HEK293 (cell line): ENCODE measurements around the gene FOXO3.

Experiments used
- CTCF ChIA-PET: fragments of 350-600 bp; formaldehyde crosslinking; extraction: SDS; loops from one replicate; lab custom pipeline; 2021; ENCODE audit warnings: antibody characterized with exemption; lab: Yijun Ruan, JAX
- POLR2A ChIA-PET: fragments of 300-600 bp; formaldehyde crosslinking; extraction: SDS; loops from one replicate; lab custom pipeline; 2020; ENCODE audit warnings: antibody characterized with exemption, inconsistent platforms; lab: Yijun Ruan, JAX
- H3K27ac ChIP-seq: fragments of 200-500 bp; sonication (Bioruptor generic); 2 replicates; pipeline ENCODE4 v1.5.1; 2014; ENCODE audit warnings: low read depth, low read length, control low read depth, inconsistent platforms; ENCODE audit errors: extremely low read depth
- H3K36me3 ChIP-seq, 2 experiments: fragments of 200-500 bp in 1 of 2; sonication (Bioruptor generic) in 1 of 2; 1 replicate in 1 of 2; 2 replicates in 1 of 2; pipeline ENCODE4 v1.5.1; 2014 to 2017; ENCODE audit warnings: inconsistent platforms in 2 of 2, low read length in 2 of 2; ENCODE audit not compliant: control insufficient read depth in 2 of 2, insufficient read depth in 1 of 2
- H3K4me1 ChIP-seq: fragments of 200-500 bp; sonication (Bioruptor generic); 2 replicates; pipeline ENCODE4 v1.5.1; 2014; ENCODE audit warnings: mild to moderate bottlenecking, low read length, inconsistent platforms; ENCODE audit not compliant: control insufficient read depth, insufficient read depth
- H3K4me3 ChIP-seq: 2 replicates; pipeline ENCODE4 v1.5.1; 2011; ENCODE audit warnings: low read depth, mild to moderate bottlenecking, control low read depth, low read length, moderate library complexity
- H3K9me3 ChIP-seq: fragments of 200-500 bp; sonication (Bioruptor generic); 2 replicates; pipeline ENCODE4 v1.5.1; 2014; ENCODE audit warnings: low read depth, low read length, inconsistent platforms; ENCODE audit not compliant: control insufficient read depth, insufficient read depth
- FEZF1 ChIP-seq: fragments of 450-650 bp; formaldehyde crosslinking; IDR thresholded peaks from 2 replicates; pipeline ENCODE4 v1.5.1; 2016; ENCODE audit warnings: missing biosample characterization, missing genetic modification characterization
- GLIS1 ChIP-seq: fragments of 450-650 bp; formaldehyde crosslinking; IDR thresholded peaks from 2 replicates; pipeline ENCODE4 v1.5.1; 2016; ENCODE audit warnings: missing biosample characterization, missing genetic modification characterization
- RBAK ChIP-seq: fragments of 450-650 bp; formaldehyde crosslinking; IDR thresholded peaks from 2 replicates; pipeline ENCODE4 v1.5.1; 2016; ENCODE audit warnings: missing biosample characterization, missing genetic modification characterization
- TSHZ1 ChIP-seq: fragments of 450-650 bp; formaldehyde crosslinking; IDR thresholded peaks from 2 replicates; pipeline ENCODE4 v1.5.1; 2016; ENCODE audit warnings: missing biosample characterization, missing genetic modification characterization, borderline replicate concordance
- ZBTB10 ChIP-seq: fragments of 450-650 bp; formaldehyde crosslinking; IDR thresholded peaks from 2 replicates; pipeline ENCODE4 v1.5.1; 2016; ENCODE audit warnings: missing biosample characterization, missing genetic modification characterization
- ZIC2 ChIP-seq: fragments of 450-650 bp; formaldehyde crosslinking; IDR thresholded peaks from 2 replicates; pipeline ENCODE4 v1.5.1; 2016; ENCODE audit warnings: missing biosample characterization, missing genetic modification characterization
- ZNF133 ChIP-seq: fragments of 450-650 bp; formaldehyde crosslinking; IDR thresholded peaks from 2 replicates; pipeline ENCODE4 v1.5.1; 2016; ENCODE audit warnings: missing biosample characterization, missing genetic modification characterization
- ZNF23 ChIP-seq: fragments of 450-650 bp; formaldehyde crosslinking; IDR thresholded peaks from 2 replicates; pipeline ENCODE4 v1.5.1; 2016; ENCODE audit warnings: missing biosample characterization, missing genetic modification characterization, borderline replicate concordance
- ZNF248 ChIP-seq: fragments of 450-650 bp; formaldehyde crosslinking; IDR thresholded peaks from 2 replicates; pipeline ENCODE4 v1.5.1; 2017; ENCODE audit warnings: missing biosample characterization, missing genetic modification characterization
- ZNF423 ChIP-seq: fragments of 450-650 bp; formaldehyde crosslinking; IDR thresholded peaks from 2 replicates; pipeline ENCODE4 v1.5.1; 2016; ENCODE audit warnings: missing biosample characterization, missing genetic modification characterization
- ZNF48 ChIP-seq: fragments of 450-650 bp; formaldehyde crosslinking; IDR thresholded peaks from 2 replicates; pipeline ENCODE4 v1.5.1; 2016; ENCODE audit warnings: missing biosample characterization, missing genetic modification characterization
- ZNF530 ChIP-seq: fragments of 450-650 bp; formaldehyde crosslinking; IDR thresholded peaks from 2 replicates; pipeline ENCODE4 v1.5.1; 2016; ENCODE audit warnings: low read depth, missing biosample characterization, missing genetic modification characterization
- ZNF629 ChIP-seq: fragments of 450-650 bp; formaldehyde crosslinking; IDR thresholded peaks from 2 replicates; pipeline ENCODE4 v1.5.1; 2017; ENCODE audit warnings: missing biosample characterization, missing genetic modification characterization
- ZNF701 ChIP-seq: fragments of 450-650 bp; formaldehyde crosslinking; IDR thresholded peaks from 2 replicates; pipeline ENCODE4 v1.5.1; 2016; ENCODE audit warnings: missing biosample characterization, missing genetic modification characterization
- ZNF747 ChIP-seq: fragments of 450-650 bp; formaldehyde crosslinking; IDR thresholded peaks from 2 replicates; pipeline ENCODE4 v1.5.1; 2016; ENCODE audit warnings: missing biosample characterization, missing genetic modification characterization
- ZNF777 ChIP-seq: fragments of 450-650 bp; formaldehyde crosslinking; IDR thresholded peaks from 2 replicates; pipeline ENCODE4 v1.5.1; 2017; ENCODE audit warnings: missing biosample characterization, missing genetic modification characterization, borderline replicate concordance
- ZSCAN30 ChIP-seq: fragments of 450-650 bp; IDR thresholded peaks from 2 replicates; pipeline ENCODE4 v1.5.1; 2018; ENCODE audit warnings: missing biosample characterization, mild to moderate bottlenecking, missing genetic modification characterization, moderate library complexity
- TF ChIP-seq, protein P1 (sequence below): fragments of 450-650 bp; formaldehyde crosslinking; IDR thresholded peaks from 2 replicates; pipeline ENCODE4 v1.5.1; 2017; ENCODE audit warnings: missing biosample characterization, missing genetic modification characterization
- TF ChIP-seq, protein P2 (sequence below): fragments of 450-650 bp; formaldehyde crosslinking; IDR thresholded peaks from 2 replicates; pipeline ENCODE4 v1.5.1; 2016; ENCODE audit warnings: missing biosample characterization, missing genetic modification characterization
- TF ChIP-seq, protein P3 (sequence below): fragments of 450-650 bp; formaldehyde crosslinking; IDR thresholded peaks from 2 replicates; pipeline ENCODE4 v1.5.1; 2016; ENCODE audit warnings: missing biosample characterization, missing genetic modification characterization
- TF ChIP-seq, protein P4 (sequence below): fragments of 450-650 bp; IDR thresholded peaks from 2 replicates; pipeline ENCODE4 v1.5.1; 2018; ENCODE audit warnings: missing biosample characterization, missing genetic modification characterization

The FOXO3 gene

DNA sequence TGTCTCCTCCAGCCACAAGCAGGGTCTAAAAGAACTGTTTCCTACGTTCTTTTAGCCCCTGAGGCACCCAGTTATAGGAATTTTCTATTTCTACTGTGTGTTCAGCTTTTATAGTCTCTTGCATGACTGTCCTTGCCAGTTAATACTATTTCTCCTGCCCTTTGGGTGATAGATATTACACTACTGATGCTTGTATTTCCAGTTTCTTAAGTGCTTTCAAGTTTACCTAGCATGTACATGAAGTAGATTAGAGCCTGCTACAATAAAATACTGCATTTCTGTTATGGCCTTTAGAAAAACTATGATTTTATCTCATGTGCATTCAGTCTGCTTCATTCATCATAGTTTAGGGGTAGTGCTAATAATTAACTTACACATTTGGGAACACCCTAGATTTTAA is 89.6 kb downstream of the FOXO3 start (continued):
- TF ChIP-seq, protein P1, sequence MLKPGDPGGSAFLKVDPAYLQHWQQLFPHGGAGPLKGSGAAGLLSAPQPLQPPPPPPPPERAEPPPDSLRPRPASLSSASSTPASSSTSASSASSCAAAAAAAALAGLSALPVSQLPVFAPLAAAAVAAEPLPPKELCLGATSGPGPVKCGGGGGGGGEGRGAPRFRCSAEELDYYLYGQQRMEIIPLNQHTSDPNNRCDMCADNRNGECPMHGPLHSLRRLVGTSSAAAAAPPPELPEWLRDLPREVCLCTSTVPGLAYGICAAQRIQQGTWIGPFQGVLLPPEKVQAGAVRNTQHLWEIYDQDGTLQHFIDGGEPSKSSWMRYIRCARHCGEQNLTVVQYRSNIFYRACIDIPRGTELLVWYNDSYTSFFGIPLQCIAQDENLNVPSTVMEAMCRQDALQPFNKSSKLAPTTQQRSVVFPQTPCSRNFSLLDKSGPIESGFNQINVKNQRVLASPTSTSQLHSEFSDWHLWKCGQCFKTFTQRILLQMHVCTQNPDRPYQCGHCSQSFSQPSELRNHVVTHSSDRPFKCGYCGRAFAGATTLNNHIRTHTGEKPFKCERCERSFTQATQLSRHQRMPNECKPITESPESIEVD (tag by site-specific recombination): peak; percentile 78
- no peak for TF ChIP-seq RBAK (tag by site-specific recombination)

DNA sequence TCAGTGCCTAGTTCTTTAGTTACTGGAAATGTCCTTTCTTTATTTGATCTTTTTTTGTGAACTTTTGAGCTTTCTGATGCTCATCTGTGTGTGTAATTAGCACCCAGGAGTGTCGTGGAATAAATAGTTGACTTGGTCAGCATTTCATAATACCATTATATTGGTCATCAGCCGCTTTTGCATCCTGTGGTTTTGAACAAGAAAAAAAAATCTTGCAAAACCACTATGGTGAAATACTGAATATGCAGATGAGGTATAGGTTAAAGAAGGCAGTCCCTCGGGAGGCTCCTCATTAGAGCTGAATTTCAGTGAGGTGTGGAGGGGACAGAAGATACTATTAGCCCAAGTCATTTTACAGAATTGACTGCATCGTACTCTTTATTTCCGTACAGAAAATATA is 90.1 kb downstream of the FOXO3 start:
- no peaks in the 10 kb centered on the region for H3K9me3 ChIP-seq
- CTCF ChIA-PET: interaction anchor here (0.7 kb wide), 1 partner anchor 64 kb away, joined by 3 read pairs; no protein-coding TSS in a partner anchor
- H3K4me3 ChIP-seq: no peak overlapping the region
- H3K27ac ChIP-seq: no peak overlapping the region
- H3K36me3 ChIP-seq: peaks cover 0 to 11% of the 10 kb centered on the region in 2 experiments; a peak in 1 of 3 replicates
- TF ChIP-seq ZNF48 (tag by site-specific recombination): no peak
- no peak for TF ChIP-seq ZNF23
- no peak for TF ChIP-seq GLIS1 (tag by site-specific recombination)
- no peak for TF ChIP-seq ZNF747 (tag by site-specific recombination)
- no peak for TF ChIP-seq ZIC2 (tag by site-specific recombination)
- TF ChIP-seq, protein P2, sequence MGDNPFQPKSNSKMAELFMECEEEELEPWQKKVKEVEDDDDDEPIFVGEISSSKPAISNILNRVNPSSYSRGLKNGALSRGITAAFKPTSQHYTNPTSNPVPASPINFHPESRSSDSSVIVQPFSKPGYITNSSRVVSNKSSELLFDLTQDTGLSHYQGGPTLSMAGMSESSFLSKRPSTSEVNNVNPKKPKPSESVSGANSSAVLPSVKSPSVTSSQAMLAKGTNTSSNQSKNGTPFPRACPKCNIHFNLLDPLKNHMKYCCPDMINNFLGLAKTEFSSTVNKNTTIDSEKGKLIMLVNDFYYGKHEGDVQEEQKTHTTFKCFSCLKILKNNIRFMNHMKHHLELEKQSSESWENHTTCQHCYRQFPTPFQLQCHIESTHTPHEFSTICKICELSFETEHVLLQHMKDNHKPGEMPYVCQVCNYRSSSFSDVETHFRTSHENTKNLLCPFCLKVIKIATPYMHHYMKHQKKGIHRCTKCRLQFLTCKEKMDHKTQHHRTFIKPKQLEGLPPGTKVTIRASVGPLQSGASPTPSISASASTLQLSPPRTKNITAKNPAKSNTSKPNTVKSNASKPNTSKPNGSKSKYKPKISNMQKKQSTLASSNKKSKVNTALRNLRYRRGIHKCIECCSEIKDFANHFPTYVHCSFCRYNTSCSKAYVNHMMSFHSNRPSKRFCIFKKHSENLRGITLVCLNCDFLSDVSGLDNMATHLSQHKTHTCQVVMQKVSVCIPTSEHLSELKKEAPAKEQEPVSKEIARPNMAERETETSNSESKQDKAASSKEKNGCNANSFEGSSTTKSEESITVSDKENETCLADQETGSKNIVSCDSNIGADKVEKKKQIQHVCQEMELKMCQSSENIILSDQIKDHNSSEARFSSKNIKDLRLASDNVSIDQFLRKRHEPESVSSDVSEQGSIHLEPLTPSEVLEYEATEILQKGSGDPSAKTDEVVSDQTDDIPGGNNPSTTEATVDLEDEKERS: no peak
- no peak for TF ChIP-seq FEZF1 (tag by site-specific recombination)
- TF ChIP-seq ZNF248: no peak
- TF ChIP-seq, protein P3, sequence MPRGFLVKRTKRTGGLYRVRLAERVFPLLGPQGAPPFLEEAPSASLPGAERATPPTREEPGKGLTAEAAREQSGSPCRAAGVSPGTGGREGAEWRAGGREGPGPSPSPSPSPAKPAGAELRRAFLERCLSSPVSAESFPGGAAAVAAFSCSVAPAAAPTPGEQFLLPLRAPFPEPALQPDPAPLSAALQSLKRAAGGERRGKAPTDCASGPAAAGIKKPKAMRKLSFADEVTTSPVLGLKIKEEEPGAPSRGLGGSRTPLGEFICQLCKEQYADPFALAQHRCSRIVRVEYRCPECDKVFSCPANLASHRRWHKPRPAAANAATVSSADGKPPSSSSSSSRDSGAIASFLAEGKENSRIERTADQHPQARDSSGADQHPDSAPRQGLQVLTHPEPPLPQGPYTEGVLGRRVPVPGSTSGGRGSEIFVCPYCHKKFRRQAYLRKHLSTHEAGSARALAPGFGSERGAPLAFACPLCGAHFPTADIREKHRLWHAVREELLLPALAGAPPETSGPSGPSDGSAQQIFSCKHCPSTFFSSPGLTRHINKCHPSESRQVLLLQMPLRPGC: no peak
- no peak for TF ChIP-seq ZSCAN30 (tag by site-specific recombination)
- TF ChIP-seq ZNF701 (tag by site-specific recombination): no peak
- TF ChIP-seq, protein P4, sequence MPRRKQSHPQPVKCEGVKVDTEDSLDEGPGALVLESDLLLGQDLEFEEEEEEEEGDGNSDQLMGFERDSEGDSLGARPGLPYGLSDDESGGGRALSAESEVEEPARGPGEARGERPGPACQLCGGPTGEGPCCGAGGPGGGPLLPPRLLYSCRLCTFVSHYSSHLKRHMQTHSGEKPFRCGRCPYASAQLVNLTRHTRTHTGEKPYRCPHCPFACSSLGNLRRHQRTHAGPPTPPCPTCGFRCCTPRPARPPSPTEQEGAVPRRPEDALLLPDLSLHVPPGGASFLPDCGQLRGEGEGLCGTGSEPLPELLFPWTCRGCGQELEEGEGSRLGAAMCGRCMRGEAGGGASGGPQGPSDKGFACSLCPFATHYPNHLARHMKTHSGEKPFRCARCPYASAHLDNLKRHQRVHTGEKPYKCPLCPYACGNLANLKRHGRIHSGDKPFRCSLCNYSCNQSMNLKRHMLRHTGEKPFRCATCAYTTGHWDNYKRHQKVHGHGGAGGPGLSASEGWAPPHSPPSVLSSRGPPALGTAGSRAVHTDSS (tag by site-specific recombination): no peak
- TF ChIP-seq ZNF629 (tag by site-specific recombination): no peak
- no peak for TF ChIP-seq ZBTB10 (tag by site-specific recombination)
- TF ChIP-seq ZNF777: no peak
- no peak for TF ChIP-seq ZNF133
- no peak for TF ChIP-seq TSHZ1
- TF ChIP-seq RBAK (tag by site-specific recombination): no peak
- no peak for TF ChIP-seq ZNF530 (tag by site-specific recombination)
- TF ChIP-seq ZNF423 (tag by site-specific recombination): no peak
- peaks cover 20% of the 10 kb centered on the region for H3K4me1 ChIP-seq
- POLR2A ChIA-PET: no interaction called here
